Esophagus muscularis mucosa (tissue), 4 donors: ENCODE measurements around the gene MRNIP. TPM values are rescaled to one million over a fixed set of nuclear protein-coding genes. Genes with fewer than 3 reads are reported as not detected.

ENCODE experiments used
- DNase-seq: peaks from one replicate; pipeline ENCODE4 v3.0.0-alpha.2; 2017; ENCODE audit errors: extremely low spot score
- H3K27ac ChIP-seq, 4 donors: fragments of 200-600 bp; sonication (generic); replicated peaks in 1 of 4; 1 replicate in 3 of 4; 2 replicates in 1 of 4; pipeline ENCODE4 v1.5.1; 2016 to 2019; ENCODE audit warnings: mild to moderate bottlenecking in 1 of 4
- H3K27me3 ChIP-seq, 4 donors: fragments of 200-600 bp; sonication (generic); one replicate each; pipeline versions ENCODE4 v1.5.1 to v1.6.0; 2016 to 2019
- H3K36me3 ChIP-seq, 4 donors: fragments of 200-600 bp; sonication (generic); one replicate each; pipeline ENCODE4 v1.5.1; 2016 to 2019
- H3K4me1 ChIP-seq, 4 donors: fragments of 200-600 bp; sonication (generic); one replicate each; pipeline ENCODE4 v1.5.1; 2016 to 2019
- H3K4me3 ChIP-seq, 4 donors: fragments of 200-600 bp; sonication (generic); 1 replicate in 2 of 4; 2 replicates in 2 of 4; pipeline ENCODE4 v1.5.1; 2016 to 2019; ENCODE audit warnings: mild to moderate bottlenecking in 4 of 4, moderate library complexity in 1 of 4
- H3K9me3 ChIP-seq, 4 donors: fragments of 200-600 bp; sonication (generic); 1 replicate in 3 of 4; 2 replicates in 1 of 4; pipeline ENCODE4 v1.5.1; 2016 to 2019
- EP300 ChIP-seq: sonication (generic); formaldehyde crosslinking; IDR thresholded peaks from one replicate; pipeline ENCODE4 v1.6.1; 2017; ENCODE audit warnings: antibody characterized with exemption
- POLR2A ChIP-seq: fragments of 450-650 bp; IDR thresholded peaks from one replicate; pipeline ENCODE4 v1.6.1; 2017; ENCODE audit warnings: antibody characterized with exemption, moderate library complexity, mild to moderate bottlenecking, low read depth
- POLR2AphosphoS5 ChIP-seq, 2 donors: sonication (generic); formaldehyde crosslinking; IDR thresholded peaks; one replicate each; pipeline ENCODE4 v1.6.1; 2017; ENCODE audit warnings: antibody characterized with exemption in 2 of 2
- WGBS: methylation state at CpG from one replicate; pipeline ENCODE4 v1.1.5; 2018; 5-methylcytosine and 5-hydroxymethylcytosine counted together
- intact Hi-C: fragments of 100-400 bp; cut with DNase I; formaldehyde crosslinking; loops from one replicate; pipeline ENCODE4 v1.15.1; 2023
- total RNA-seq, 4 donors: library from RNA; depleted of rRNA; stranded (reverse); fragments of >200 nt; gene quantifications; one replicate each; pipeline versions ENCODE4 v1.1.0 to v1.2.1, GENCODE V29; 2016
- TF ChIP-seq, protein P1 (sequence below), 3 experiments: fragments of 200-600 bp in 2 of 3; fragments of 450-650 bp in 1 of 3; sonication (generic) in 2 of 3; IDR thresholded peaks; one replicate each; pipeline ENCODE4 v1.5.1; 2017 to 2019; ENCODE audit warnings: antibody characterized with exemption in 3 of 3, mild to moderate bottlenecking in 2 of 3, moderate library complexity in 1 of 3

Gene MRNIP
- total RNA-seq, 4 donors from 2014 or later: 21.2 to 34.2 (median 23.3) TPM

DNA sequence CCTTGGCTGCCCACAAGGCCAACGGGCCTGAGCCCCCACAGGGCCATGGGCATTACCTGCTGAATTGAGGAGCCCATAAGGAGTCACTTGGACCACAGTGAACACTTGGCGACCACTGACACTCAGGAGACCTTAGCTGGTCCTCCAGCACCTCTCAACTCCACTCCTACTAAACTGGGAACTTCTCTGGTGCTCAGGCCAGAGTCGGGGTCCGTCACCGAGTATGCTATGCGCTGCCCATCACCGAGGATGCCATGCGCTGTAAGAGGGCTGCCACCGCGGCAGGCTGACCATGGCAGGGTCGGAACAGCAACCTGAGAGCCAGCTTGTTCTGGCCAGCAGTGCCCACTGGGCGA lies 38.5 kb downstream of the MRNIP start:
- no peak for TF ChIP-seq POLR2A
- TF ChIP-seq EP300: no peak
- Histone ChIP-seq H3K27me3 (no peaks in the 10 kb centered on the region), H3K4me1 (peaks cover 62 to 78% (median 77%) of the 10 kb centered on the region in 4 donors), H3K36me3 (peaks cover 18 to 33% (median 29%) of the 10 kb centered on the region in 4 donors), H3K27ac (peak overlapping the region; percentile 99 to 100 (median 100)), H3K4me3 (peak overlapping the region; percentile 93 to 100 (median 96)), H3K9me3 (no peaks in the 10 kb centered on the region)
- WGBS: 43% methylated on average over 2 of the region's 12 CpGs
- no peak for DNase-seq
- intact Hi-C loops: loop anchor here (5.0 kb wide), 1 partner anchor 37 kb away; the partner anchor contains the start of gene MRNIP

DNA sequence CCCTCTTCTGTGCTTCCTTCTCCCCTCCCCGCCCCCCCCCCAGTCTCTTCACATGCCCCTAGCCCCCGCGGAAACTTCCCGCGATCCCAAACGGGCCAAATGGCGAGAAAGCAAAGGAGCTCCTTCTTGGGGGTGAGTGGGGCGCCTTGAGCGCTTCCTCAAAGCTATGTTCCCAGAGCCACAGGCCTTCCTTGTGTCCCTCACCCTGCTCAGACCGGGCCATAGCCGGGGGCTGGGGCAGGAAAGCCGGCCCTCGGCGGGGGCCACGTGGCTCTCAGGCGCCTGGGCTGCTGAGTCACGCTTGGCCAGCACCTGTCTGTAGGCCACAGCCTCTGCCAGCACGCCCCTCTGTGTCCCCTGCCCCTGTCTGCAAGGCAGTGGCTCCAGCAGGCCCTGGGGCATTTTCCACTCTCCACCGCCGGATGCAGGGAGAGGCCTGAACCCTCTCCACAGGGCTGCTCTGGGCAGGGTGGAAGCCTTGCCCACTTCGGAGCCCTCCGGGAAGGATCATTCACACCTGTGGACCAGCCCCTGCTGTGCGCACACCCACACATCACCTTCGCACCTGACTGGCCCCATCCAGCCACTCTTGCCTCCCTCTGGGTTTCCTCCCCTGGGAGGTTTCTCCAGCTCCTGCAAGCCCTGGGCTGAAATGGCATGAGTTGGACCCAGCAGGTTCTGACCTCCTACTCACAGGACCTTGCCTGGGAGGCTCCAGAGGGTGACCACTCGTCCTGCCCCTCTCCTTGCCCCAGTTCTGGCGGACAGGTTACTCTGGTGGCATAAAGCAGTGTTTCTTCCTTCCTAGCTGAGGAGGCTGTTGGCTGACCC lies 39.1 kb downstream of the MRNIP start:
- Histone ChIP-seq H3K36me3 (peaks cover 12 to 27% (median 23%) of the 10 kb centered on the region in 4 donors), H3K27ac (peak overlapping the region; percentile 99 to 100 (median 100)), H3K27me3 (no peaks in the 10 kb centered on the region), H3K9me3 (no peaks in the 10 kb centered on the region), H3K4me3 (peak overlapping the region; percentile 93 to 100 (median 96)), H3K4me1 (peaks cover 56 to 73% (median 71%) of the 10 kb centered on the region in 4 donors)
- intact Hi-C loops: loop anchor here (5.0 kb wide), 1 partner anchor 38 kb away; the partner anchor contains the start of gene MRNIP
- WGBS: 56% methylated on average over 6 of the region's 26 CpGs
- peak in 1 of 2 donors; percentile 2 for TF ChIP-seq POLR2AphosphoS5 (IDR thresholded peaks at IDR 0.05)
- TF ChIP-seq EP300: no peak
- no peak for DNase-seq

DNA sequence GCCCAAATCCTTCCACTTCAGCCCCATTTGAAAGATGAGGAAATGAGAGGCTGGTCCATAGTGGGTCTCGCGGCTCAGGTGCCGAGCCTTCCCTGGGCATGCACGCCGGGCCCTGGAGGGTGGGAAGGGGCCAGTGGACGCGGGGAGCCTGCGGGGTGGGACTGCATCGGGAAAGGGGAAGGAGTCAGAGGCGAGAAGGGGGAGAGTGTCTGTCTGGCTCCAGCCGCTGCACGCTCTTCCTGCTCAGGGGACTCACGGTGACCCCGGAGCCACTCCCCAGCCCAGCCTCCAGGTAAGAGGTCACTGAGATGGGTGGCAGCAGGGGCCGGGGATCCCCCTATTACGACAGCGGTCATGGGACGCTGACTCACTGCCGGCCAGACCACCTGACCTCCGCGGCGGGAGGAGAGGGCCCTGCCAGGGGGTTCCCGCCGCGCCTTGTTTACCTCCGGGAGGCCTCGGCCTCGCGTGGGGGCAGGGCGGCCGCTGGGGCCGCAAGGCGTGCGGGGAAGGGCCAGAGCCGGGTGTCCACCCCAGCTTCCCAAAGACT lies 39.8 kb downstream of the MRNIP start:
- TF ChIP-seq EP300 (peak; percentile 51), POLR2AphosphoS5 (IDR thresholded peaks at IDR 0.05) (peak; percentile 91 to 98), POLR2A (peak; percentile 27)
- TF ChIP-seq, protein P1, sequence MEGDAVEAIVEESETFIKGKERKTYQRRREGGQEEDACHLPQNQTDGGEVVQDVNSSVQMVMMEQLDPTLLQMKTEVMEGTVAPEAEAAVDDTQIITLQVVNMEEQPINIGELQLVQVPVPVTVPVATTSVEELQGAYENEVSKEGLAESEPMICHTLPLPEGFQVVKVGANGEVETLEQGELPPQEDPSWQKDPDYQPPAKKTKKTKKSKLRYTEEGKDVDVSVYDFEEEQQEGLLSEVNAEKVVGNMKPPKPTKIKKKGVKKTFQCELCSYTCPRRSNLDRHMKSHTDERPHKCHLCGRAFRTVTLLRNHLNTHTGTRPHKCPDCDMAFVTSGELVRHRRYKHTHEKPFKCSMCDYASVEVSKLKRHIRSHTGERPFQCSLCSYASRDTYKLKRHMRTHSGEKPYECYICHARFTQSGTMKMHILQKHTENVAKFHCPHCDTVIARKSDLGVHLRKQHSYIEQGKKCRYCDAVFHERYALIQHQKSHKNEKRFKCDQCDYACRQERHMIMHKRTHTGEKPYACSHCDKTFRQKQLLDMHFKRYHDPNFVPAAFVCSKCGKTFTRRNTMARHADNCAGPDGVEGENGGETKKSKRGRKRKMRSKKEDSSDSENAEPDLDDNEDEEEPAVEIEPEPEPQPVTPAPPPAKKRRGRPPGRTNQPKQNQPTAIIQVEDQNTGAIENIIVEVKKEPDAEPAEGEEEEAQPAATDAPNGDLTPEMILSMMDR (IDR thresholded peaks at IDR 0.05): peak in 1 of 3 experiments; percentile 4
- intact Hi-C loops: no loop called here
- peaks cover 50 to 66% (median 64%) of the 10 kb centered on the region in 4 donors for H3K4me1 ChIP-seq
- H3K9me3 ChIP-seq: no peaks in the 10 kb centered on the region
- H3K27ac ChIP-seq: peak overlapping the region; percentile 99 to 100 (median 100)
- WGBS: 3% methylated on average over 8 of the region's 35 CpGs
- peaks cover 5 to 20% (median 16%) of the 10 kb centered on the region in 4 donors for H3K36me3 ChIP-seq
- peak overlapping the region; percentile 93 to 100 (median 96) for H3K4me3 ChIP-seq
- peak; percentile 98 for DNase-seq
- H3K27me3 ChIP-seq: no peaks in the 10 kb centered on the region

DNA sequence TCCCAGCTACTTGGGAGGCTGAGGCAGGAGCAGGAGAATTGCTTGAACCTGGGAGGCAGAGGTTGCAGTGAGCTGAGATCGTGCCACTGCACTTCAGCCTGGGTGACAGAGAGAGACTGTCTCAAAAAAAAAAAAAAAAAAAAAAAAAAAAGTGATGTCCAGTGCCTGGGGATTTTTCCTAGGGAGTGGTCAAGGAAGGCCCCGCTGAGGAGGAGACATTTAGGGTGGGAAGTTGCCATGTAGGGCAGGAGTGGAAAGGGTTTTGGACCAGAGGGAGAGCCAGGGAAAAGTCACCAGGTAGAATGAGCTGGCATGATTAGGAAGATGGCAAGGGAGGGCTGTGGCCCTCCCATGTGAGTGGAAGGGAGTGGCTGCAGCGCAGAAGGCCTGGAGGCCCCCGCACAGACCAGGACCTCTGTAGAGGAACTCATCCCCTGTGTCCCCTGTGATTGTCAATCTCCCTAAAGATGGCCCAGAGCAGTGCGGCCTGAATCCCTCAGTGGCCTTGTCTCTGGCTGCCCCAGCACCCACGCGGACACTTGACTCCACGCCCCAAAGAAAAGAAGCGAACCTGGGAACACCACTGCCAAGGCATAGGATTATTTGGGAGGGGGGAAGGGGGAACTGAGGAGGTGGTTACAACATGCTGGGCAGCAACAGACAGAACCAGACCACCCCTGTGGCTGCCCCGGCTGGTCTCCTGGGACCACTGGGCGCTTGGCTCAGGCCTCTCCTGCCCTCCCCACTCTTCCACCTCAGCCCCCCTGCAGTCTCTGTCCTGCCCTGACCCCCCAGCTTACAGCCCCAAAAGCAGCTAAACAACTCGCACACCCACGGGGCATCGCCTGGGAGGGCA lies 40.5 kb downstream of the MRNIP start:
- intact Hi-C loops: no loop called here
- 50% methylated on average over 12 of the region's 14 CpGs for WGBS
- no peak for TF ChIP-seq POLR2A
- TF ChIP-seq EP300: no peak
- H3K27ac ChIP-seq: peak overlapping the region; percentile 99 to 100 (median 100)
- DNase-seq: no peak
- H3K4me1 ChIP-seq: peaks cover 43 to 59% (median 57%) of the 10 kb centered on the region in 4 donors
- H3K4me3 ChIP-seq: peak overlapping the region; percentile 93 to 100 (median 96)
- no peaks in the 10 kb centered on the region for H3K27me3 ChIP-seq
- peaks cover 0 to 15% (median 10%) of the 10 kb centered on the region in 4 donors for H3K36me3 ChIP-seq
- H3K9me3 ChIP-seq: no peaks in the 10 kb centered on the region

DNA sequence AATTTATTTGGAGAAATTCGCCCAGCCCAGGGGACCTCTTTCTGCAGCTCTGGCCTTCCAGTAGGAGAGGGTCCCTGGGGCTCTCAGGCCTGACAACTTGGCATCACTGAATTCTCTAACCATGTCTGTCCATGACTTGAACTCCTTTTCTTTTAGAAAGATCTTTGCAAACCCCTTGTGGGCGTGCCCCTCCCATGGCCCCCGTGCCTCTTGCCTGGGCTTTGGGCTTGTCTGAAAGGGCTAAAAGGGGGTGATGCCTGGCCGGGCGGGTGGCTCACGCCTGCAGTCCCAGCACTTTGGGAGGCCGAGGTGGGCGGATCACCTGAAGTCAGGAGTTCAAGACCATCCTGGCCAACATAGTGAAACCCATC lies 41.2 kb downstream of the MRNIP start:
- peaks cover 36 to 52% (median 50%) of the 10 kb centered on the region in 4 donors for H3K4me1 ChIP-seq
- no peak for DNase-seq
- H3K9me3 ChIP-seq: no peaks in the 10 kb centered on the region
- peak overlapping the region; percentile 99 to 100 (median 100) for H3K27ac ChIP-seq
- peaks cover 0 to 15% (median 9%) of the 10 kb centered on the region in 4 donors for H3K36me3 ChIP-seq
- no peaks in the 10 kb centered on the region for H3K27me3 ChIP-seq
- TF ChIP-seq EP300 (no peak), POLR2A (no peak), POLR2AphosphoS5 (IDR thresholded peaks at IDR 0.05) (no peak)
- TF ChIP-seq, protein P1 (IDR thresholded peaks at IDR 0.05): no peak
- intact Hi-C loops: no loop called here
- H3K4me3 ChIP-seq: peak overlapping the region; percentile 62 to 68 (median 66)
- WGBS: 90% methylated on average over 8 of the region's 8 CpGs
